Fibroblast of villous mesenchyme (primary cell): ENCODE results near the gene LRP1B. TPM values are rescaled to one million over a fixed set of nuclear protein-coding genes. Genes with fewer than 3 reads are reported as not detected.

Experiments
- DNase-seq: peaks from one replicate; pipeline ENCODE4 v3.0.0-alpha.2; 2010; ENCODE audit warnings: low read depth
- H3K4me3 ChIP-seq: 2 replicates; pipeline ENCODE4 v1.5.1; 2011; ENCODE audit warnings: low read depth, mild to moderate bottlenecking, low read length
- CTCF ChIP-seq: IDR thresholded peaks from 2 replicates; pipeline ENCODE4 v1.5.1; 2012; ENCODE audit warnings: low read depth, mild to moderate bottlenecking, low read length; ENCODE audit not compliant: insufficient read depth
- total RNA-seq: library from RNA; depleted of rRNA; stranded (reverse); fragments of >200 nt; gene quantifications from 2 replicates; pipeline ENCODE4 v1.2.3, GENCODE V29; 2012

Gene LRP1B
- total RNA-seq, 1 donor: 2.2 TPM

GRCh38 chr2:141399270-141399669, 731.5 kb downstream of the LRP1B start:
- peak; percentile 13 for DNase-seq
- H3K4me3 ChIP-seq: no peak overlapping the region
- peak; percentile 51 for TF ChIP-seq CTCF

GRCh38 chr2:141393214-141393545, 737.6 kb downstream of the LRP1B start:
- DNase-seq: peak; percentile 83
- H3K4me3 ChIP-seq: no peak overlapping the region
- TF ChIP-seq CTCF: no peak

GRCh38 chr2:141392517-141393213, 738.2 kb downstream of the LRP1B start:
- peak; percentile 84 for DNase-seq
- no peak for TF ChIP-seq CTCF
- no peak overlapping the region for H3K4me3 ChIP-seq

GRCh38 chr2:141386168-141386567, 744.6 kb downstream of the LRP1B start:
- no peak for DNase-seq
- no peak overlapping the region for H3K4me3 ChIP-seq
- TF ChIP-seq CTCF: no peak

GRCh38 chr2:141384676-141385075, 746.1 kb downstream of the LRP1B start:
- peak; percentile 39 for DNase-seq
- no peak overlapping the region for H3K4me3 ChIP-seq

GRCh38 chr2:141381946-141382345, 748.9 kb downstream of the LRP1B start:
- no peak overlapping the region for H3K4me3 ChIP-seq
- no peak for TF ChIP-seq CTCF
- no peak for DNase-seq

More at GRCh38 chr2:141384676-141385075, 746.1 kb downstream of the LRP1B start:
- no peak for TF ChIP-seq CTCF
